Right lobe of liver (tissue), 6 donors: ENCODE results near the gene HYDIN. TPM values are rescaled to one million over a fixed set of nuclear protein-coding genes. Genes with fewer than 3 reads are reported as not detected.

ENCODE experiments used
- ATAC-seq, 4 donors: fragments of 200-7000 bp; cut with Tn5 transposase; one replicate each; pipeline ENCODE4 v1.9.1; 2020; ENCODE audit warnings: mild to moderate bottlenecking in 4 of 4, moderate library complexity in 4 of 4
- DNase-seq, 3 donors: peaks; one replicate each; pipeline ENCODE4 v3.0.0-alpha.2; 2020
- H3K27ac ChIP-seq, 3 donors: fragments of 200-600 bp; one replicate each; pipeline ENCODE4 v1.8.0; 2022
- H3K27me3 ChIP-seq, 2 donors: fragments of 200-600 bp; one replicate each; pipeline ENCODE4 v1.8.0; 2022
- H3K36me3 ChIP-seq, 4 donors: fragments of 200-600 bp; sonication (generic) in 1 of 4; one replicate each; pipeline versions ENCODE4 v1.5.1 to v1.8.0; 2017 to 2022; ENCODE audit warnings: control low read depth in 1 of 4
- H3K4me1 ChIP-seq, 4 donors: fragments of 200-600 bp; sonication (generic) in 1 of 4; one replicate each; pipeline versions ENCODE4 v1.5.1 to v1.8.0; 2017 to 2022; ENCODE audit warnings: control low read depth in 1 of 4
- H3K4me3 ChIP-seq, 3 donors: fragments of 200-600 bp; one replicate each; pipeline ENCODE4 v1.8.0; 2022
- H3K9me3 ChIP-seq, 4 donors: fragments of 200-600 bp; sonication (generic) in 1 of 4; one replicate each; pipeline versions ENCODE4 v1.5.1 to v1.8.0; 2017 to 2022; ENCODE audit warnings: control low read depth in 1 of 4
- CTCF ChIP-seq, 4 donors: fragments of 200-600 bp in 3 of 4; fragments of 450-650 bp in 1 of 4; IDR thresholded peaks; one replicate each; pipeline versions ENCODE4 v1.5.1 to v1.8.0; 2016 to 2022; ENCODE audit warnings: antibody characterized with exemption in 4 of 4, mild to moderate bottlenecking in 2 of 4
- POLR2A ChIP-seq: fragments of 450-650 bp; IDR thresholded peaks from one replicate; pipeline ENCODE4 v1.6.1; 2017; ENCODE audit warnings: antibody characterized with exemption, mild to moderate bottlenecking
- WGBS: methylation state at CpG from one replicate; pipeline ENCODE4 v1.1.6; 2018; ENCODE audit warnings: low coverage, low lambda C conversion rate; ENCODE audit not compliant: insufficient coverage; ENCODE audit errors: missing lambda C conversion rate; 5-methylcytosine and 5-hydroxymethylcytosine counted together
- intact Hi-C, 2 donors: fragments of 100-400 bp; cut with DNase I; formaldehyde crosslinking; loops; one replicate each; pipeline versions ENCODE4 v1.11.2 to v1.14.1; 2022
- total RNA-seq, 6 experiments: library from RNA; depleted of rRNA in 2 of 6; stranded (reverse); fragments of >200 nt in 2 of 6; fragmentation: NEBNext Ultra II Directional in 3 of 6; extraction: Animal tissue kit (Norgen Biotek cat#: 25700) in 3 of 6; gene quantifications; one replicate each; pipeline versions ENCODE4 v1.1.0 to v1.2.4, GENCODE V29; 2016 to 2023
- donor health status: DM: no; HTN: yes; CAD: no.
- donor health status: DM: no; HTN: no; CAD: no.
- donor health status: DM: no; HTN: no; CAD: no.
- donor health status: DM: no; HTN: yes; CAD: no.
- donor health status: DM: no; HTN: yes; CAD: no.

The HYDIN gene
- total RNA-seq, 6 experiments from 2014 or later = 0.20 to 1.4 (median 0.27) TPM; not detected in 1

- intact Hi-C loops = no loop called here
- Histone ChIP-seq H3K27ac (no peak overlapping the region), H3K9me3 (no peaks in the 10 kb centered on the region), H3K4me3 (no peak overlapping the region), H3K4me1 (no peaks in the 10 kb centered on the region), H3K27me3 (no peaks in the 10 kb centered on the region), H3K36me3 (no peaks in the 10 kb centered on the region)
- WGBS = 100% methylated on average over 1 of the region's 1 CpG
- TF ChIP-seq CTCF (IDR thresholded peaks at IDR 0.05) = no peak
- no peak for ATAC-seq
- no peak for DNase-seq
Measured at GRCh38 chr16:71229344-71229743, 1.2 kb downstream of the HYDIN start.

- TF ChIP-seq CTCF (IDR thresholded peaks at IDR 0.05) (no peak), POLR2A (no peak)
- Histone ChIP-seq H3K27ac (no peak overlapping the region), H3K27me3 (no peaks in the 10 kb centered on the region), H3K9me3 (no peaks in the 10 kb centered on the region), H3K36me3 (no peaks in the 10 kb centered on the region), H3K4me3 (no peak overlapping the region), H3K4me1 (no peaks in the 10 kb centered on the region)
- intact Hi-C loops = no loop called here
- no peak for DNase-seq
- ATAC-seq = no peak
- whole genome bisulfite sequencing = 59% methylated on average over 5 of the region's 5 CpGs
Measured at GRCh38 chr16:71226229-71227141, 4.0 kb downstream of the HYDIN start.

GRCh38 chr16:71225145-71225544 lies 5.4 kb downstream of the HYDIN start:
- TF ChIP-seq CTCF (IDR thresholded peaks at IDR 0.05) (no peak), POLR2A (no peak)
- Histone ChIP-seq H3K36me3 (no peaks in the 10 kb centered on the region), H3K9me3 (no peaks in the 10 kb centered on the region), H3K4me1 (no peaks in the 10 kb centered on the region), H3K27ac (no peak overlapping the region), H3K27me3 (no peaks in the 10 kb centered on the region), H3K4me3 (no peak overlapping the region)
- intact Hi-C loops = no loop called here
- 73% methylated on average over 2 of the region's 3 CpGs for WGBS
- ATAC-seq (no peak), DNase-seq (no peak)

GRCh38 chr16:71218306-71218963 lies 12.1 kb downstream of the HYDIN start:
- DNase-seq (no peak), ATAC-seq (no peak)
- H3K4me1 ChIP-seq = no peaks in the 10 kb centered on the region
- intact Hi-C loops = no loop called here
- H3K27ac ChIP-seq = no peak overlapping the region
- no peak overlapping the region for H3K4me3 ChIP-seq
- no peaks in the 10 kb centered on the region for H3K9me3 ChIP-seq
- no peaks in the 10 kb centered on the region for H3K36me3 ChIP-seq
- 64% methylated on average over 4 of the region's 4 CpGs for WGBS
- TF ChIP-seq POLR2A (no peak), CTCF (IDR thresholded peaks at IDR 0.05) (no peak)
- H3K27me3 ChIP-seq = no peaks in the 10 kb centered on the region
